ENCODE data around the gene NFE2L3.
"Not testable (repeated sequence)": the region's sequence is repeated elsewhere in the genome, so short reads cannot be mapped to it uniquely, and the experiment has no call there.

The NFE2L3 gene

DNA sequence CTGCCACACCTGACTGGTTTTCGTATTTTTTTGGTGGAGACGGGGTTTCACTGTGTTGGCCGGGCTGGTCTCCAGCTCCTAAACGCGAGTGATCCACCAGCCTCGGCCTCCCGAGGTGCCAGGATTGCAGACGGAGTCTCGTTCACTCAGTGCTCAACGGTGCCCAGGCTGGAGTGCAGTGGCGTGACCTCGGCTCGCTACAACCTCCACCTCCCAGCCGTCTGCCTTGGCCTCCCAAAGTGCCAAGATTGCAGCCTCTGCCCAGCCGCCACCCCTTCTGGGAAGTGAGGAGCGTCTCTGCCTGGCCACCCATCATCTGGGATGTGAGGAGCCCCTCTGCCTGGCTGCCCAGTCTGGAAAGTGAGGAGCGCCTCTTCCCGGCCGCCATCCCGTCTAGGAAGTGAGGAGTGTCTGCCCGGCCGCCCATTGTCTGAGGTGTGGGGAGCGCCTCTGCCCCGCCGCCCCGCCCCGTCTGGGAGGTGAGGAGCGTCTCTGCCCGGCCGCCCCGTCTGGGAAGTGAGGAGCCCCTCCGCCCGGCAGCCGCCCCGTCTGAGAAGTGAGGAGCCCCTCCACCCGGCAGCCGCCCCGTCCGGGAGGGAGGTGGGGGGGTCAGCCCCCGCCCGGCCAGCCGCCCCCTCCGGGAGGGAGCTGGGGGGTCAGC is 4.2 kb upstream of the NFE2L3 start:
- not testable (repeated sequence) for DNase-seq

DNA sequence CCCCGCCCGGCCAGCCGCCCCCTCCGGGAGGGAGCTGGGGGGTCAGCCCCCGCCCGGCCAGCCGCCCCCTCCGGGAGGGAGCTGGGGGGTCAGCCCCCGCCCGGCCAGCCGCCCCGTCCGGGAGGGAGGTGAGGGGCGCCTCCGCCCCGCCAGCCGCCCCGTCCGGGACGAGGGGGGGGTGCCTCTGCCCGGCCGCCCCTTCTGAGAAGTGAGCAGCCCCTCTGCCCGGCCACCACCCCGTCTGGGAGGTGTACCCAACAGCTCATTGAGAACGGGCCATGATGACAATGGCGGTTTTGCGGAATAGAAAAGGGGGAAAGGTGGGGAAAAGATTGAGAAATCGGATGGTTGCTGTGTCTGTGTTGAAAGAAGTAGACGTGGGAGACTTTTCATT is 3.7 kb upstream of the NFE2L3 start:
- DNase-seq = not testable (repeated sequence)

DNA sequence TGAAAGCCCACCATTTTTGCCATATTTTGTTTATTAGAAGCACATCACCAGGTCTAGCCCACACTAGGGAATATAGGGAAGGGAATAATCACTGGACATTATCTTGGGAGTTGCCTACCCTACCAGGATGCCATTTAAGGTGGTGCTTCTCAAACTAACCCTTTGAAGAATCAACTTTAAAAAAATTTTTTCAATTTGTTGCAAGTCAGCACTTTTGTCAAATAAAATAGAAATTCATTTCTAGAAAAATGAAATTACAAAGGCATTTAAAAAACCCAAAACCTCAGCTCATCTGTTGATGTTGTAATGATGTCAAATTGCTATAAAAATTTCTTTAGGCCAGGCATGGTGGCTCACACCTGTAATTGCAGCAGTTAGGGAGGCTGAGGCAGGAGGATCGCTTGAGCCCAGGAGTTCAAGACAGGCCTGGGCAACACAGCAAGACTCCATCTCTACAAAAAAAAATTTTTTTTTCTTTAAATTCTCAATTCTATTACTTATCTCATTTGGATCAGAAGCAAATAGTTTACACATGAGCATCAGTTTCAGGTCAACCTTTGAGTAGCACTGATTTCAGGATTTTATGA is 2.5 kb upstream of the NFE2L3 start:
- DNase-seq = no peak

DNA sequence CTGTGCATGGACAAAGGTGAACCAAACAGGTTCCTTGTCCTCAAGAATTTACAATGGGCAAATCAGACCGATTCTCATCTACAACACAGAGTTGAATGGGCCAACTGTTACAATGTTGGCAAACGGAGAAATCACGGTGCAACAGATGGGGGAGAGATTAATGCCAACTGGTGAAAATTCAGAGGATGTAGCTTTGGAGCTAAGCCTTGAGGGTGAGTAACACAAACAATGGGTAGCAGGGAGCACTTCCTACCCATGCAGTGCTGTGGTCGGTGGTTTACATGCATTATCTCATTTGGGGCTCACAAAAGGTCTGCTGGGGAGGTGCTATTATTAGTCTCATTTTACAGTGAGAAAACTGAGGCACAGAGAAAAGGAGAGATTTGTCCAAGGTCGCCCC is 902 bp upstream of the NFE2L3 start:
- no peak for DNase-seq

DNA sequence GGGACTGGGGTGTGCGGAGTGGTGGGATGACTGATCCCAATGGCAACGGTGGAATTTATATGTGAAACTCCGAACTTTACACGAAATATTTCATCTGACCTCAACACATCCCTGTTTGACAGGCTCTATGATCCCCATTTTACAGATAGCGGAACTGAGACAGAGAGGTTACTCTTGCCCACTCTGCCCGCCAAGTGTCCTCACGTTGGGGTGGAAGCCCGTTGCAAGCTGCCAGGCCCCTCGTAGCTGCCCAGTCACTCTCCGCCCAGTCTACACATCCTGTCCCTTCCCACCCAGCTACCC is 397 bp upstream of the NFE2L3 start:
- no peak for DNase-seq

DNA sequence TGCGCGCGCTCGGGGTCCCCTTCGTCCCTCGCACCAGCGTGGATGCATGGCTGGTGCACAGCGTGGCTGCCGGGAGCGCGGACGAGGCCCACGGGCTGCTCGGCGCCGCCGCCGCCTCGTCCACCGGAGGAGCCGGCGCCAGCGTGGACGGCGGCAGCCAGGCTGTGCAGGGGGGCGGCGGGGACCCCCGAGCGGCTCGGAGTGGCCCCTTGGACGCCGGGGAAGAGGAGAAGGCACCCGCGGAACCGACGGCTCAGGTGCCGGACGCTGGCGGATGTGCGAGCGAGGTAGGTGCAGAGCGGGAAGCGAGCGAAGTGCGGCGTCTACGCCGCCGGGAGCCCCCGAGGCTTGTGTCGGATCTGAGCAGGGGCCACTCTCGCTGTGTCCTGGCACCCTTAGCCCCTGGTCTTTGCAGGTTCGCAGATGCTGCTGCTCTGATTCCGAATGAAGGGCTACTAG is 813 bp downstream of the NFE2L3 start:
- DNase-seq = not testable (repeated sequence)

DNA sequence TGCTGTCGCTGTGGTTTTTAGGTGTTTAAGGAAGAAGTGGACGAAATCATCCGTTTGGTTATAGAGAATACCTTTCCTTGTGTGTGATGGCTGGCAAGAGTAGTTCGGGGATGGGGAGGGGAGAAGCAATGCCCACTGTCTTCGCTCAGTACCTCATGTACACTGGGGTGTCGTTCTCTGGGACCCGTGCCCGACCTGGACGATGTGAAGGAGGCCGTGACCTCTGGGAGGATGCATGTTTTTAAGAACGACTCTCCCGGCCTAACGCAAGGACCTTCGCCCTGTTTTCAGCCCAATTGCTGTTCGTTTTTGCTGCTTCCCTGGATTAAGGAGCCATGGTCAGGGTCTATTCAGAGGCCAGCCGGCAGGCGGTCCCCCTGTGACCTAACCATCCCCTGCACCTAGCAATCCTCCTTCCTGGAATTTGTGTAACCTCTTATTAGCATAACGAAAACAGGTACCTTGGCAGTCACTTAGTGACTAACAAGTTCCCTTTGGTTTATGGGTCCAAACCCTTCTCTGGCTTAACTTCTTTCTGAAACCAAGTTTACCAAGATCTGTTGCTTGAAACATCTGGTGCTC is 1.3 kb downstream of the NFE2L3 start:
- DNase-seq = no peak

DNA sequence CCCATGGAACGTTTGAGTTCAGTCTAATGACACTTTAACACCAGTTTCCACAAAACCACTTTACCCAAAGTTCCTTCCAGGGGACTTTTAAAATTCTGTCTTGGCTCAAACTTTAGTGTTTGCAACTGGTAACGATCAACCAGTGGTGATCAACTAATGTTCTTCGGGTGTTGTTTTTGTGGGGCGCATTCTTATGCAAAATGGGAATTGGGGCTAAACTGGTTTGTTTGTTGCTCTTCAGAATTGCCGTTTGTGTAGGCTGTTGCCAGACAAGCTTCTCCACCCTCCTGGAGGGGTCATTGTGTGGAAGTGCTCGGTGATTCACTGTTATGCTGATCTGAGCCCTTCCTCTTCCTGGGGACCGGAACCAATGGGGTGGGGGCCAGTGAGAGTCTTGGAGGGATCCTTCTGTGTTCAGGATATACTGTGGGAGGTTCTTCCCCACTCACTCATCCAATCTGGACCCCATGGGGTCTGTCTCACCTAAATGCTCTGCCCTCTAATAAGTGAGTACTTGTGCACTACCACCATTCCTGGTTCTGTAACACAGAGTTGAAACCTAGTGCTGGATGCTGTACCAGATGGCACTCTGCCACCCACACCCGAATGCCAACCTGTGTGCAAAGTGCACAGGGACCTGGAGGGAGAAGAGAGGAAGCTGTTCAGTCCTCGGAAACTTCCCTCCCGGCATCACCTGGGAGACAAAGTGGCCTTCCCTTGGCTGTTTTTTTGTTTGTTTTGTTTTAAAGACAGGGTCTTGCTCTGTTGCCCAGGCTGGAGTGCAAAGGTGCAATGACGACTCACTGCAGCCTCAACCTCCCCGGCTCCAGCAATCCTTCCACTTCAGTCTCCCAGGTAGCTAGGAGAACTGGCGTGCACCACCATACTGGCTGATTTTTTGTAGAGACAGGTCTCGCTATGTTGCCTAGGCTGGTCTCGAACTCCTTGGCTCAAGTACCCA is 2.1 kb downstream of the NFE2L3 start:
- peak; percentile 18 to 28 for DNase-seq

DNA sequence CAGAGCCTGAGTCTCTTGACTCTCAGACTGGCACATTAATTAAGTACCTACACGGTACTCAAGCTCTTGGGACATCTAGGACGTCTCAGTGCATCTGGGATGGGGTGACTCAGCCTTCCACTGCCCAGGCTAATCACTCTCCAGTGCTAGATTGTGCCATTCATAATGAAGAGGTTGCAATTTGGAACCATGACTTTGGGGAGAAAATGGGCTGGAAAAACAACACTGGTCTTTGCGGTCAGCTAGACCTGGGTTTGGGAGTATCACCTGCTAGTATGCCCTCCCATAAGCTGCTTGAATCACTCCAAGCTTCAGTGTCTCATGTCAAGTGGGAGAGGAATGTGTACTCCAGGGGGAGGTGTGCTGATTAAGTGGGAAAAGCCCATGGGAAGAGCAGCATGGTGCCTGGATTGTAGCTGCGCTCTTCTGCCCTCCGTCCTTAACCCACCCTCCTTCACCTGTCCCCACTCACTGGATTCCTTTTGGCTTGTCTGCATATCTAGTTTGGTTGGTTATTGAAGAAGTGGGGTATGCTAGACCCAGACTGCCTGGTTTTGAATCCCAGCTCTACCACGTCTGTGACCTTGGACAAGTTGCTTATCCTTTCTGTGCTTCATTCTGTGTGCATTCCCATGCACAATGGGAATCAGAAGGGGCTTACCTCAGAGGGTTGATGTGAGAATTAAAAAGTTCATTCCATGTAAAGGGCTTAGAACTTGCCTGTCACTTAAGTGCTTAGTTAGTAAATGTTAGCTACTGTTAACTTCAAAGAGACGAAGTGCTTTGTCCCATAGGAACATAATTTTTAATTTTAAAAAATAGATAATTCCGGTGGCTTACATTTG is 3.8 kb downstream of the NFE2L3 start:
- no peak for DNase-seq

DNA sequence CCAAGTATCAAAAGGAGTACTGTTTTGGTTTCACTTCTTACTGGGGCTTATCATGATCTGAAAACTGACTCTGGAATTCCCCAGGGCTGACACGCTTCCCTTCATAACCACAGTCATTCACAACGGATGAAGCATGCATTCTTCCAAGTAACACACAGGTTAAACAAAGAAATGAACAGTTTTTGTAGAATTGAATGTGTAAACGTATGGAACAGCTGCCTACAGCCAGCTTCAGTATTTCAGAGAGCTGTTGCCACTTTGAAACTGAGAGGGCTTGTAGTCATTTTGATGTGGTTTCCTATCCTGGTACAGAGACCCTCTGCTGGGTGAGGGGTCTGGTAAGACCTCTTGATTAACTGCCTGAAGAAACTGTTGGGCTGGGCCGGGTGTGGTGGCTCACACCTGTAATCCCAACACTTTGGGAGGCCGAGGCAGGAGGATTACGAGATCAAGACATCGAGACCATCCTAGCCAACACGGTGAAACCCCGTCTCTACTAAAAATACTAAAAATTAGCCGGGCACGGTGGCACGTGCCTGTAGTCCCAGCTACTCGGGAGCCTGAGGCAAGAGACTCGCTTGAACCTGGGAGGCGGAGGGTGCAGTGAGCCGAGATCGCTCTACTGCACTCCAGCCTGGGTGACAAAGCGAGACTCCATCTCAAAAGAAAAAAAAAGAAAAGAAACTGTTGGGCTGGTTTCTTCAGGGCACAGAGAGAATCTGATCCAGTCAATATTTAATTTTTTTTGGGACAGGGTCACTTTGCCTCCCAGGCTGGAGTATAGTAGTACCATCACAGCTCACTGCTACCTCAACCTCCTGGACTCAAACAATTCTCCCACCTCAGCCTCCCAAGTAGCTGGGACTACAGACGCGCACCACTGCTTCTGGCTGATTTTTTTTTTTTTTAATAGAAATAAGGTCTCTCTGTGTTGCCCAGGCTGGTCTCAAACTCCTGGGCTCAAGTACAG is 4.7 kb downstream of the NFE2L3 start:
- no peak for DNase-seq

DNA sequence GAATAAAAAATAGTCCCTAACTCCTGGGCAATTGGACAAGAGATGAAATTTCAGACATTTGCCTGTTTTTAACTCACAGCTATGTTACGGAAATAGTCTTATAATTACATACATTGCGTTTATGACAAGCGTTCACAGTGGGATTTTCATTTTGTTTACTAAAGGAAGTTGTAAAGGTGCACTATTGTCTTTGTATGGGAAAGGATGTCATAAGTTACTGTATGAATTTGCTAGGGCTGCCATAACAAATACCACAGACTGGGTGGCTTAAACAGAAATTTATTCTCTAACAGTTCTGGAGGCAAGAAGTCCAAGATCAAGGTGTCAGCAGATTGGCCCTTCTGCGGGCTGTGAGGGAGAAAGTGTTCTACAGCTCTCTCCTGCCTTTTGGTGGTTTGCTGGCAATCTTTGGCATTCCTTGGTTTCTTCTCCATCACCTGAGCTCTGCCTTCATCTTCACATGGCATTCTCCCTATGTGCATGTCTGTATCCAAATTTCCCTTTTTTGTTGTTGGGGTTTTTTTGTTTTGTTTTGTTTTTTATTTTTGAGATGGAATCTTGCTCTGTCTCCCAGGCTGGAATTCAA is 5.6 kb downstream of the NFE2L3 start:
- no peak for DNase-seq

DNA sequence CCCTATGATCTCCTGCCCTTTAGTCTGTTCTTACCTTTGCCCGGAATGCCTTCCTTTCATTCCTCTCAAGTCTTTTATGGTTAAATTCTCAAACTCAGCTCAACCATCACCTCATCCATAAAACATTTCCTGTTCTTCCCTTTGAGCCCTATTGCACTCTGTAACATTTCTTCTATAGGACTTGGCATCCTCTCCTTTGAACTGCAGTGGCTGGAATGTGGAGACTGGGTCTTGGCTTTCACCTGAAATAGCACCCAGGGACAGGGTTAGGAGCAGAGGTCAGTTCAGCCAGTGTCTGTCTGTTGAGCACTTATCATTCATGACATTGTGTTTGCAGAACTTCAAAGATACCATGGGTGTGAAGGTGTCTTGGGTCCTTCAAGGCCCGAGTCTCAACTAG is 7.2 kb downstream of the NFE2L3 start:
- no peak for DNase-seq

DNA sequence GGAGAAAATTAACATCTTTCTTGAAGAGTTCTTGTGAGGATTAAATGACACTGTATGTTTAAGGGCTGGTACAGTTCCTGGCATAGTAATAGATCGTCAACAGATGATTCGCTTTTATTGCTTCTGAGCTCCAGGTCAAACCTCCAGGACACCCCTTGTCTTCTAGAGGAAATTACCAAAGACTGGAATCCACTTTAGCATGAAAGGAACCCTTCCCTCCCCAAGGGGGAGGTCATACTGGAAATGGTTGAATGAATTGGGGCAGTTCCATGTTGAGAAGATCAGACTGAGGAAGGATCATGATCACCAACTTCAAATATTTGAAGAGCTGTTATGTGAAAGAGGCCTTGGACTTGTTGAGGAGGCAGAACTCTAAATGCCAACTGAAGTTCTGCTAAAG is 8.9 kb downstream of the NFE2L3 start:
- DNase-seq = no peak

DNA sequence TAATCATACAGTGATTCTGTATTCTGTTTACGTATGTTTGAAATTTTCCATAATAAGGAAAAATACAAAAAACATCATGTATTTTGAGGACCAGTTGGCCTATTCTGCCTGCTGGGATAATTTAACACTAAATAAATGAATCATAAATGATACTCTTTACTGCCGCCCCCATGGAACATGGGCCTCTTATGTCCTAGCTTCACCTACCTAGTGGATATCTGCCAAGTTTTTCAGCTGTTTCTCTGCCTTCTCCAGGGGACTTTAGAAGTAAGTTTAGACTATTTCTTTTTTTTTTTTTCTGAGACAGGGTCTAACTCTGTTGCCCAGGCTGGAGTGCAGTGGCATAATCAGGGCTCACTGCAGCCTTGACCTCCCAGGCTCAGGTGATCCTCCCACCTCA is 10.4 kb downstream of the NFE2L3 start:
- DNase-seq = no peak

DNA sequence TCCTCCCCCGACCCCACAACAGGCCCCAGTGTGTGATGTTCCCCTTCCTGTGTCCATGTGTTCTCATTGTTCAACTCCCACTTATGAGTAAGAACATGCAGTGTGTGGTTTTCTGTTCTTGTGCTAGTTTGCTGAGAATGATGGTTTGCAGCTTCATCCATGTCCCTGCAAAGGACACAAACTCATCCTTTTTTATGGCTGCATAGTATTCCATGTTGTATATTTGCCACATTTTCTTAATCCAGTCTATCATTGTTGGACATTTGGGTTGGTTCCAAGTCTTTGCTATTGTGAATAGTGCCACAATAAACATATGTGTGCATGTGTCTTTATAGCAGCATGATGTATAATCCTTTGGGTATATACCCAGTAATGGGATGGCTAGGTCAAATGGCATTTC is 11.8 kb downstream of the NFE2L3 start:
- not testable (repeated sequence) for DNase-seq

DNA sequence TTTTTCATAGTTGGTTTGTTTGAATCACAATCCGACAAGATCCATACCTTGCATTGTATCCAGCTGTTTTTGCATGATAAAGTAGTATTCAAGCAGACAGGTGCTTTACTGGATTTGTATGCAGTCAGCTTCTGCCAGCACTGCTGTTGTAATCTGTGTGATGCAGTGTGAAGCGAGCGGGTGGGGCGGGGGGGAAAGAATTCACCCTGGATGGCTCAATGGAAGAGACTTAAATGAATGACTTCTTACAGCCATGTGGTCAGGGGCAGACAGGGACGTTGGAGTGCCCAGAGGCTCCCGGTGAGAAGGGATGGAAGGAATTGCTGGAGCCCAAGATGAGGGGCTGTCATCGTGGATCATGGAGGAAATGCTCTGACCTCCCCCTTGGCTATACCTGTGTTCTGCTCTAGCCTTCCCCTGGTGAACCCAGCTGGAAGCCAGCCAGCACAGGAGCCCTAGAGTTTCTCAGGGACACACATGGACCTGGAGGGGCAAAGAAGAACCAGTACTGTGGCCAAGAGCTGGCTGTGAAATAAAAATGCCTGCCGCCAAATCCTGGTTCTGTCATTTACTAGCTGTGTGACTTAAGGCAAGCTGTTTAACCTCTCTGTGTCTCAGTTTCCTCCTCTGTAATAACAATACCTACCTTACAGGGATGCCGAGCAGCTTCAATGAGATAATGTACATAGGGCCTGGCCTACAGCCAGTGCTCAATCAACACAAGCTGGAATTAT is 14.1 kb downstream of the NFE2L3 start:
- no peak for DNase-seq

DNA sequence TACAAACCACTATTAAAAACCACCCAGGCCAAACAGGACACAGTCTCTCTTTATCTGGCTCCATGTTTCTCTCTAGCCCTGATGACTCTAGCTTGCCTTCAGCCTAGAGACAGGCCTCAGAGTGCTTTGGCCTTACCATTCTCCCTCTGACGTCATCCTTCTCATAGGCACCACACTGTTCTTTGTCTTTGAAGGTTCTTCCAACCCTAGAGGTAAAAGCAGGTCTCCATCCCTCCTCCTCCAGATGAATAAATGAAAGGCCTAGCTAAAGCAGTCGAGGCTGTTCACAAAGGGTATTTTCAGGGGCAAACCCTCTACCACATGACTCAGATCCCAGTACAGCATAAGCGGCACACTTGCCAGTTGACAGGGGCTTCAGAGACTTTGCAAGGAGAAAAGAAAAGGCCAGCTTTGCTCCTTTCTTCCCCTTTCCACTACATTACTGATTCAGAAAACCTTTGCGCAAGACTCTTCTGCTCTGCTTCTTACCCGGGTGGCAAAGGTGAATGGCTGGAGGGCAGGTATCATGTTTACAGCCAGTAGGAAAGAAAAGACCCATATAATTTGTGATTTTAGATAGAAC is 14.8 kb downstream of the NFE2L3 start:
- peak in 1 of 2 experiments; percentile 27 for DNase-seq

DNA sequence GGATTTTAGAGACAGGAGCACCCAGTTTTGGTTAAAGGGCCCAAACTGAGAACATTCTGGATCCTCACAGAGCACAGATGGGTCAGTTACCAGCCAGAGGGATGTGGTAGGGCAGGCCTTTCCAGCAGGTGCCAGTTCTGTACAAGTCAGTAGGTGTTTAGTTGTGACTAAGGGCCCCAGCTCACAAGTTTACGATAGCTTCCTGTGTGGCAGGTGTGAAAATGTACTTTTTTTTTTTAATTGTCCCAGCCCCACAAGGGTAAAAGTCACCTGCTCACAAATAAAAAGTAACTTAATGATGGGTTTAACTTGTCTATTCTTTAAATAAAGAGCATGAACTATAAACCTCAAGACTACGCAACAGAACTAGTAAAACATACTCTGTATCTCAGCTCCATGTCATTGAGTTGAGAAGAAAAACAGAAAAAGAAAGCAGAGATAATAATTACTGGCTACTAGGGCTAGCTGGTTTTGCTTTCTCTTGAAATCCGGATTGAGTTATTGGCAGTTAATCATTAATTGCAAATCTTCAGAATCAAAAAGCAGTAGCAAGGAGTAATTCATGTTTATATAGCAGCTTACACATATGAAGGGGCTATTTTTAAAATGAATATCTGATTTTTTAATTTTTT is 15.4 kb downstream of the NFE2L3 start:
- no peak for DNase-seq

DNA sequence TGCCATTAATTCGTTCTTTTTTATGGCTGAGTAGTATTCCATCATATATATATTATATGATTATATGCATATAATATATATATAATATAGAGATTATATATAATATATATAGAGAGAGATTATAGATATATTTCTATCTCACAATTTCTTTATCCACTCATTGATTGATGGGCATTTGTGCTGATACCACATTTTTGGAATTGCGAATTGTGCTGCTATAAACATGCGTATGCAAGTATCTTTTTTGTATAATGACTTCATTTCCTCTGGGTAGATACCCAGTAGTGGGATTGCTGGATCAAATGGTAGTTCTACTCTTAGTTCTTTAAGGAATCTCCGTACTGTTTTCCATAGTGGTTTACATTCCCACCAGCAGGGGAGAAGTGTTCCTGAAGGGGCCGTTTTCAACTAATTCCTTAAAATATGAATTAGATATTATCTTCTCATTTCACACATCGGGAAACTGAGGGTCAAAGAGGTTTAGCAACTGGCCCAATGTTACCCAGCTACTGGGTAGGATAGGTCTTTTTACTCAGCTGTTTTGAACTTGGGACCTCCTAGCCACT is 16.5 kb downstream of the NFE2L3 start:
- no peak for DNase-seq

Measured in AML-193 (cell line).